ENCODE results near the gene PLD3.

Gene PLD3

GRCh38 chr19:40380199-40381037 lies 31.9 kb downstream of the PLD3 start:
- no peak for TF ChIP-seq Cebpa-rat (IDR thresholded peaks at IDR 0.05)
- peaks cover 0 to 43% (median 3%) of the 10 kb centered on the region in 11 experiments; a peak in 9 of 22 replicates for H3K36me3 ChIP-seq
- H3K27me3 ChIP-seq, result no peaks in the 10 kb centered on the region
- no peaks in the 10 kb centered on the region for H3K9me3 ChIP-seq (replicated peaks in 1 of 11)
- H3K4me1 ChIP-seq, result peaks cover 0 to 11% (median 0%) of the 10 kb centered on the region in 10 experiments; a peak in 8 of 20 replicates
- no peak overlapping the region for H3K27ac ChIP-seq
- no peak overlapping the region for H3K4me3 ChIP-seq
- H4K20me1 ChIP-seq, result peaks cover 0 to 31% (median 0%) of the 10 kb centered on the region in 11 experiments; a peak in 5 of 22 replicates
- no peak overlapping the region for H3K4me2 ChIP-seq
- no peak overlapping the region for H3K9ac ChIP-seq

GRCh38 chr19:40381321-40381720 lies 32.8 kb downstream of the PLD3 start:
- peaks cover 0 to 6% (median 0%) of the 10 kb centered on the region in 10 experiments; a peak in 8 of 20 replicates for H3K4me1 ChIP-seq
- peaks cover 0 to 31% (median 0%) of the 10 kb centered on the region in 11 experiments; a peak in 5 of 22 replicates for H4K20me1 ChIP-seq
- H3K9me3 ChIP-seq (replicated peaks in 1 of 11), result no peaks in the 10 kb centered on the region
- H3K27me3 ChIP-seq, result no peaks in the 10 kb centered on the region
- no peak overlapping the region for H3K4me2 ChIP-seq
- no peak overlapping the region for H3K4me3 ChIP-seq
- H3K36me3 ChIP-seq, result peaks cover 0 to 42% (median 3%) of the 10 kb centered on the region in 11 experiments; a peak in 9 of 22 replicates
- H3K27ac ChIP-seq, result no peak overlapping the region
- H3K9ac ChIP-seq, result no peak overlapping the region
- no peak for TF ChIP-seq Cebpa-rat (IDR thresholded peaks at IDR 0.05)

- no peak overlapping the region for H3K9ac ChIP-seq
- peaks cover 0 to 21% (median 0%) of the 10 kb centered on the region in 11 experiments; a peak in 5 of 22 replicates for H4K20me1 ChIP-seq
- no peak overlapping the region for H3K27ac ChIP-seq
- peaks cover 0 to 8% (median 0%) of the 10 kb centered on the region in 10 experiments; a peak in 3 of 20 replicates for H3K4me1 ChIP-seq
- no peak for TF ChIP-seq Cebpa-rat (IDR thresholded peaks at IDR 0.05)
- no peaks in the 10 kb centered on the region for H3K9me3 ChIP-seq (replicated peaks in 1 of 11)
- H3K4me3 ChIP-seq, result no peak overlapping the region
- no peaks in the 10 kb centered on the region for H3K27me3 ChIP-seq
- H3K4me2 ChIP-seq, result no peak overlapping the region
- peaks cover 0 to 24% (median 0%) of the 10 kb centered on the region in 11 experiments; a peak in 6 of 22 replicates for H3K36me3 ChIP-seq
These were observed 35.3 kb downstream of the PLD3 start for GRCh38 chr19:40383668-40384248.

GRCh38 chr19:40387155-40387554 lies 38.7 kb downstream of the PLD3 start:
- Histone ChIP-seq H3K4me3 (no peak overlapping the region), H4K20me1 (no peaks in the 10 kb centered on the region), H3K9me3 (replicated peaks in 1 of 11) (no peaks in the 10 kb centered on the region), H3K9ac (no peak overlapping the region), H3K27me3 (no peaks in the 10 kb centered on the region), H3K4me2 (no peak overlapping the region), H3K4me1 (peaks cover 0 to 10% (median 2%) of the 10 kb centered on the region in 10 experiments; a peak in 7 of 20 replicates), H3K27ac (no peak overlapping the region), H3K36me3 (no peaks in the 10 kb centered on the region)
- no peak for TF ChIP-seq Cebpa-rat (IDR thresholded peaks at IDR 0.05)

GRCh38 chr19:40388481-40388880 lies 40.0 kb downstream of the PLD3 start:
- H3K27me3 ChIP-seq, result no peaks in the 10 kb centered on the region
- H3K9ac ChIP-seq, result no peak overlapping the region
- no peak overlapping the region for H3K4me2 ChIP-seq
- H3K27ac ChIP-seq, result no peak overlapping the region
- peaks cover 0 to 16% (median 4%) of the 10 kb centered on the region in 10 experiments; a peak in 7 of 20 replicates for H3K4me1 ChIP-seq
- no peak for TF ChIP-seq Cebpa-rat (IDR thresholded peaks at IDR 0.05)
- no peak overlapping the region for H3K4me3 ChIP-seq
- no peaks in the 10 kb centered on the region for H3K36me3 ChIP-seq
- no peaks in the 10 kb centered on the region for H4K20me1 ChIP-seq
- no peaks in the 10 kb centered on the region for H3K9me3 ChIP-seq (replicated peaks in 1 of 11)

GRCh38 chr19:40389404-40390083 lies 41.0 kb downstream of the PLD3 start:
- H3K4me3 ChIP-seq, result no peak overlapping the region
- no peaks in the 10 kb centered on the region for H3K36me3 ChIP-seq
- no peaks in the 10 kb centered on the region for H3K27me3 ChIP-seq
- no peak for TF ChIP-seq Cebpa-rat (IDR thresholded peaks at IDR 0.05)
- H3K4me1 ChIP-seq, result peaks cover 0 to 16% (median 4%) of the 10 kb centered on the region in 10 experiments; a peak in 7 of 20 replicates
- H4K20me1 ChIP-seq, result peaks cover 0 to 3% (median 0%) of the 10 kb centered on the region in 11 experiments; a peak in 1 of 22 replicates
- no peak overlapping the region for H3K27ac ChIP-seq
- H3K4me2 ChIP-seq, result no peak overlapping the region
- no peaks in the 10 kb centered on the region for H3K9me3 ChIP-seq (replicated peaks in 1 of 11)
- H3K9ac ChIP-seq, result no peak overlapping the region

- no peak within 1 kb of the TSS for H3K9ac ChIP-seq
- H3K27ac ChIP-seq, result no peak within 1 kb of the TSS
- H3K36me3 ChIP-seq, result no peaks in the 10 kb centered on the region
- no peak for TF ChIP-seq Cebpa-rat (IDR thresholded peaks at IDR 0.05)
- H3K4me3 ChIP-seq, result no peak within 1 kb of the TSS
- H3K4me1 ChIP-seq, result peaks cover 0 to 16% (median 4%) of the 10 kb centered on the region in 10 experiments; a peak in 8 of 20 replicates
- H3K4me2 ChIP-seq, result no peak within 1 kb of the TSS
- H4K20me1 ChIP-seq, result peaks cover 0 to 9% (median 0%) of the 10 kb centered on the region in 11 experiments; a peak in 1 of 22 replicates
- no peaks in the 10 kb centered on the region for H3K27me3 ChIP-seq
- no peaks in the 10 kb centered on the region for H3K9me3 ChIP-seq (replicated peaks in 1 of 11)
These were observed 41.7 kb downstream of the PLD3 start, which contains the start of gene HIPK4 for GRCh38 chr19:40390084-40390742. TSS of gene HIPK4 (minus strand) at chr19:40390181. CDS start at chr19:40389902, 279 bp downstream.

- no peak overlapping the region; a peak in 1 of 22 replicates for H3K27ac ChIP-seq
- no peaks in the 10 kb centered on the region for H3K9me3 ChIP-seq (replicated peaks in 1 of 11)
- H3K9ac ChIP-seq, result peak overlapping the region in 2 of 11 experiments; percentile 21 to 57; a peak in 2 of 22 replicates
- no peak overlapping the region for H3K4me3 ChIP-seq
- H4K20me1 ChIP-seq, result peaks cover 0 to 25% (median 0%) of the 10 kb centered on the region in 11 experiments; a peak in 2 of 22 replicates
- peak overlapping the region in 2 of 11 experiments; percentile 31 to 42; a peak in 4 of 22 replicates for H3K4me2 ChIP-seq
- no peaks in the 10 kb centered on the region for H3K27me3 ChIP-seq
- TF ChIP-seq Cebpa-rat (IDR thresholded peaks at IDR 0.05), result no peak
- H3K4me1 ChIP-seq, result peaks cover 0 to 16% (median 4%) of the 10 kb centered on the region in 10 experiments; a peak in 8 of 20 replicates
- no peaks in the 10 kb centered on the region; a peak in 1 of 22 replicates for H3K36me3 ChIP-seq
These were observed 43.6 kb downstream of the PLD3 start for GRCh38 chr19:40392123-40392522.
